ENCODE data around the gene ANXA2R. TPM values are rescaled to one million over a fixed set of nuclear protein-coding genes. Genes with fewer than 3 reads are reported as not detected.
A peak's percentile ranks its signal among the peaks of the same experiment; 100 is the strongest.

ANXA2R gene
- total RNA-seq, 4 donors from 2014 or later = 1.1 to 2.7 (median 2.4) TPM

DNA sequence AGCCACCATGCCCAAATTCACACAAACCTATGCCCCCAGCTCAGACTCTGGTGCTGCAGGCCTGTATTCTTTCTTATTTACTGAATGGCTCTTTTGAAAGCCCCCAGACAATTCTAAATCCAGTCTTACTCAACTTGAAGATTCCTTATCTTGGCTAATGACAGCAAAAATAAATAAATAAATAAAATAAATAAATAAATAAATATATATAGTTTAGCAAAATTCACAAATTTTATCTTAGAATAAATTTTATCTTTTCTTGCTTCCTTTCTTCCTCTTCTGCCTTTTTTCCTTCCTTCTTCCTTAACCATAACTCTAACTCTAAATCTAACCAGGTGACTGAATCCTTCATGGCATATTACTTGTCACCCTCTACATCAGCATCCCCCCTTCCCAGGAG is 25.6 kb downstream of the ANXA2R start:
- intact Hi-C loops (cut with DNase I; ENCODE audit: low total_unique reads) = no loop called here
- no peak overlapping the region for H3K4me3 ChIP-seq (ENCODE audit: low read depth, poor library complexity, severe bottlenecking)
- TF ChIP-seq POLR2A (IDR thresholded peaks at IDR 0.05) (no peak), CTCF (IDR thresholded peaks at IDR 0.05) (no peak)
- DNase-seq (ENCODE audit: low spot score in 2 of 2) = no peak

DNA sequence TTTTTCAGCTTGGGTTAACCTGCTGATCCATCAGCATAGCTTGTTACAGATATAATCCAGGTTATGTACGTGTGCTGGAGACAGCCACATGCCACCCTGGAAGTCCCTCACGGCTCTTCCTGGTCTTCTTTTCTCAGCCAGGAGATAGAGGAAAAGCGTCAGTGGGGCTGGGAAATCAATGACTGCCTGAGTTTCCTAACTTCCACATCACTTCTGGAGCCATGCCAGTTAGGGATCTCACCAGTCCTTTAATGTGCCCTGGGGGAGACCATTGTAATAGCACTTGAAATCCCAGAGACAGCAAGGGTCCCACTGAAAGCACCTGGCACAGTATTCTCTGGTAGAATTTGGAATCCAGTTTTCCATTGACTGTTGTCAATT is 29.2 kb downstream of the ANXA2R start:
- WGBS, 2 donors = 58 to 65% methylated on average over 3 of the region's 3 CpGs
- TF ChIP-seq CTCF (IDR thresholded peaks at IDR 0.05) = no peak
- no peak for TF ChIP-seq POLR2A (IDR thresholded peaks at IDR 0.05)
- no peak for DNase-seq (ENCODE audit: low spot score in 2 of 2)
- intact Hi-C loops (cut with DNase I; ENCODE audit: low total_unique reads) = no loop called here
- H3K4me3 ChIP-seq (ENCODE audit: low read depth, poor library complexity, severe bottlenecking) = no peak overlapping the region

DNA sequence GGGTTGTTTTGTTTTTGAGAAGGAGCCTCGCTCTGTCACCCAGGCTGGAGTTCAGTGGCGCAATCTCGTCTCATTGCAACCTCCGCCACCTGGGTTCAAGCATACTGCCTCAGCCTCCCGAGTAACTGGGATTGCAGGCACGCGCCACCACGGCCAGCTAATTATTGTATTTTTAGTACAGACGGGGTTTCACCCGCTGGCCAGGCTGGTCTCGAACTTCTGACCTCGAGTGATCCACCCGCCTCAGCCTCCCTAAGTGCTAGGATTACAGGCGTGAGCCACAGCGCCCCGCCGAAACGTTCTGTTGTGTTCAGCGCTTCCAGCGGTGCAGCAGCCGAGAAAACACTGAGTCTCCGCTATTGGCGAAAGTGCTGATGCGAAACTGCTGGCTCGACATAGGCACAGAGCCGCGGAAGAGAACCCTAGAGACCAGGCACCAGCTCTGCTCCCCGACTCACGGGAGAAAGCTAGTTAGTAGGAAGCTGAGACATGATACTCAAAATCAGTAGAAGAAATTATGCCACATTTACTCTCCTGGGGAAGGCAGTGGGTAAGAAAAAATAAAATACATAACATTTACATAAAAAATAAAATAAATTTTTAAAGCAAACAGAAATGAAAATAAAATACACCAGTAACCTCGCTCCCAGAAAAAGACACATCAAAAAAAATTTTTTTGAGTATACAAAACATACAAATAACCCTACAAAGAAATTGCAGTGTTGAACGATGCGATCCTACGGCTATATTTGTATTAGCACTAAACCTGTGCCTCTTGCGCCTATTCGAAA is 31.6 kb downstream of the ANXA2R start:
- WGBS, 2 donors = 2 to 7% methylated on average over 35 of the region's 35 CpGs
- TF ChIP-seq POLR2A (IDR thresholded peaks at IDR 0.05) = no peak
- peak; percentile 90 to 97 for DNase-seq (ENCODE audit: low spot score in 2 of 2)
- H3K4me3 ChIP-seq (ENCODE audit: low read depth, poor library complexity, severe bottlenecking) = peak overlapping the region; percentile 40
- intact Hi-C loops (cut with DNase I; ENCODE audit: low total_unique reads) = no loop called here

DNA sequence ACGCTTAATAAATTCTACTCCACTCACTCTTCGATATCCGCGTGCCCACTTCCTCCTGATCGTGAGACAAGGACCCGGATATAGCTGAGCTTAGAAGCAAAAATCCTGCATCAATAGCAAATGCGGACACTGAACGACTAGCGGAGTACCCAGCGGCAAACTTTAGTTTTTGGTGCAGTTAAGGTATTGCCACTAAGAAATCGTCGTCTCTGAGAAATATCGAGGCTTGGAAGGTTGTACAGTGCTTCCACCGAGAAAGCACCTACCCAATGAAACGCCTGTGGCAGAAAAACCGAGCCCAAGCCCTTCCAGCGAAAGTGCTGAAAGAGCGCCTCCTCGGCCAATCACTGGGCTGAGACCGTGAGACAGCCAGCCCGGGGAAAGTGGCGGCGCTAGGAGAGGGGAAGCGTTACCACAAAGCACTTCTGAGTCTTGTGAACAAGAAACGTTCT is 32.2 kb downstream of the ANXA2R start:
- 1 to 3% methylated on average over 25 of the region's 25 CpGs for WGBS, 2 donors
- peak overlapping the region; percentile 40 for H3K4me3 ChIP-seq (ENCODE audit: low read depth, poor library complexity, severe bottlenecking)
- no peak for TF ChIP-seq POLR2A (IDR thresholded peaks at IDR 0.05)
- no peak for TF ChIP-seq CTCF (IDR thresholded peaks at IDR 0.05)
- peak; percentile 60 to 94 for DNase-seq (ENCODE audit: low spot score in 2 of 2)
- intact Hi-C loops (cut with DNase I; ENCODE audit: low total_unique reads) = no loop called here

DNA sequence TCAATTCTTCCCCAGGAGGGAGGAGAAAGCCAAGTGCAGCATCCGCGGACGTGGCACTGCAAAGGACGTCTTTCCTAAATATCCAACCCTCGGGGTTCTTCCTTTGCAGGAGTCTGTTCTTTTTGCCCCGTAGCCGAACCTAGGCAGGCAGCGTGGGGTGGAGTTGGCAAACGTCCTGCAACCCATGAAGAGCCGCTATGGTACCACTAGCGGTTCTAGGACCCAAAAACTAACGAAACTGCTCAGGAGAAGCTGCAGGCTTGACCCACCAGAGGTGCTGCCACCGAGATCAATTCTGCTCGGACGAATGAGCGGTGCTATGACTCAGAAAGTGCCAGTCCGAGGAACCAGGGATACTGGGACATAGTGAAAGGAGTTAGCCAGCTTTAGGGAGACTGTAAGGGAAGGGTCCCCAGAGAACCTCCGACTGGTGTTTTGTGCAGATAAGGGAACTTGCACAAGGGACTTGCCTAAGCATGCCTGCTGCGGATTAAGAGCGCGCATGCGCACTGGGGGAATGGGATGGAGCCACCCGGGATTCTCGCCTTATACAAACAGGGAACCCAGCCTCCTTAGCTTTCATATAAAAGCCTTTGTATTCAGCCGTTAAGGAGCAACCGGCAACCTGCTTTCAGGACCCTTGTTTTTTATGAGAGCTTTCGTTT is 32.7 kb downstream of the ANXA2R start:
- H3K4me3 ChIP-seq (ENCODE audit: low read depth, poor library complexity, severe bottlenecking) = peak overlapping the region; percentile 40
- peak; percentile 82 to 96 for DNase-seq (ENCODE audit: low spot score in 2 of 2)
- 1 to 13% methylated on average over 27 of the region's 27 CpGs for WGBS, 2 donors
- intact Hi-C loops (cut with DNase I; ENCODE audit: low total_unique reads) = no loop called here
- TF ChIP-seq CTCF (IDR thresholded peaks at IDR 0.05) = no peak
- TF ChIP-seq POLR2A (IDR thresholded peaks at IDR 0.05) = no peak

- intact Hi-C loops (cut with DNase I; ENCODE audit: low total_unique reads) = no loop called here
Measured at GRCh38 chr5:43006424-43007202, 33.5 kb downstream of the ANXA2R start.

More at GRCh38 chr5:43006424-43007202, 33.5 kb downstream of the ANXA2R start:
- WGBS, 2 donors = 71 to 85% methylated on average over 19 of the region's 19 CpGs
- no peak overlapping the region for H3K4me3 ChIP-seq (ENCODE audit: low read depth, poor library complexity, severe bottlenecking)
- no peak for DNase-seq (ENCODE audit: low spot score in 2 of 2)
- TF ChIP-seq CTCF (IDR thresholded peaks at IDR 0.05) (no peak), POLR2A (IDR thresholded peaks at IDR 0.05) (no peak)
